K562 (cell line): Measurements from ENCODE around the gene ABCC1.

Experiments used
- CTCF ChIP-seq, 3 experiments: IDR thresholded peaks in 2 of 3; conservative IDR thresholded peaks in 1 of 3; 2 replicates each; pipeline ENCODE4 v1.5.1; 2011 to 2012; ENCODE audit warnings: low read length in 3 of 3, mild to moderate bottlenecking in 3 of 3, control low read depth in 2 of 3, improper control_type of control experiment in 1 of 3, inconsistent platforms in 1 of 3, low read depth in 1 of 3, mixed read lengths in 1 of 3, moderate library complexity in 1 of 3; ENCODE audit not compliant: insufficient read depth in 2 of 3
- EZH2 ChIP-seq: IDR thresholded peaks from 2 replicates; pipeline ENCODE4 v1.6.1; 2012; ENCODE audit warnings: low read depth, mild to moderate bottlenecking, inconsistent platforms, low read length, borderline replicate concordance
- MCM2 ChIP-seq: fragments of 450-650 bp; IDR thresholded peaks from 2 replicates; pipeline ENCODE4 v1.6.1; 2017; ENCODE audit warnings: low read depth, mild to moderate bottlenecking
- PTBP1 ChIP-seq: fragments of 200-400 bp; formaldehyde crosslinking; IDR thresholded peaks from 2 replicates; pipeline ENCODE4 v1.6.1; 2017; ENCODE audit warnings: low read depth, low read length
- RBM34 ChIP-seq: fragments of 200-400 bp; formaldehyde crosslinking; IDR thresholded peaks from 2 replicates; pipeline ENCODE4 v1.6.1; 2018; ENCODE audit warnings: low read length, borderline replicate concordance; ENCODE audit not compliant: insufficient read depth
- SIX5 ChIP-seq, 2 experiments: IDR thresholded peaks; 2 replicates each; pipeline ENCODE4 v1.6.1; 2011; ENCODE audit warnings: low read length in 2 of 2, borderline replicate concordance in 1 of 2, low read depth in 1 of 2, mild to moderate bottlenecking in 1 of 2, moderate library complexity in 1 of 2; ENCODE audit not compliant: insufficient read depth in 1 of 2
- ZC3H4 ChIP-seq: sonication (generic); formaldehyde crosslinking; IDR thresholded peaks from 2 replicates; pipeline ENCODE4 v1.9.0; 2021; ENCODE audit warnings: missing genetic modification reagents, borderline replicate concordance
- ZNF239 ChIP-seq: fragments of 250-450 bp; sonication (Bioruptor Pico); IDR thresholded peaks from 2 replicates; pipeline ENCODE4 v1.4.0; 2020; ENCODE audit warnings: mild to moderate bottlenecking
- ZNF24 ChIP-seq: fragments of 450-650 bp; IDR thresholded peaks from 2 replicates; pipeline ENCODE4 v1.6.1; 2016

- TF ChIP-seq RBM34, result no peak
- TF ChIP-seq ZC3H4, result no peak
- TF ChIP-seq PTBP1, result no peak
- TF ChIP-seq CTCF (IDR thresholded peaks at IDR 0.05 in 2 of 3, conservative IDR thresholded peaks at IDR 0.05 in 1 of 3; ENCODE audit: insufficient read depth in 2 of 3, low read depth in 1 of 3, low read length in 3 of 3), result no peak
- no peak for TF ChIP-seq ZNF24
- TF ChIP-seq SIX5 (IDR thresholded peaks at IDR 0.05; ENCODE audit: borderline replicate concordance in 1 of 2, insufficient read depth in 1 of 2, low read depth in 1 of 2, low read length in 2 of 2), result no peak
- TF ChIP-seq MCM2, result no peak
- TF ChIP-seq EZH2, result no peak
- TF ChIP-seq ZNF239 (CRISPR knock-in tag), result no peak
Observed at GRCh38 chr16:16016388-16016964, 67.1 kb downstream of the ABCC1 start.
